Activated CD8-positive, alpha-beta memory T cell treated with anti-CD3 and anti-CD28 coated beads, Interleukin-2, amount 50 U/mL, for 4 hours (primary cell): ENCODE data around the gene MLF1.

Experiments
- DNase-seq: peaks from one replicate; pipeline ENCODE4 v3.0.0-alpha.2; 2020

The MLF1 gene

DNA sequence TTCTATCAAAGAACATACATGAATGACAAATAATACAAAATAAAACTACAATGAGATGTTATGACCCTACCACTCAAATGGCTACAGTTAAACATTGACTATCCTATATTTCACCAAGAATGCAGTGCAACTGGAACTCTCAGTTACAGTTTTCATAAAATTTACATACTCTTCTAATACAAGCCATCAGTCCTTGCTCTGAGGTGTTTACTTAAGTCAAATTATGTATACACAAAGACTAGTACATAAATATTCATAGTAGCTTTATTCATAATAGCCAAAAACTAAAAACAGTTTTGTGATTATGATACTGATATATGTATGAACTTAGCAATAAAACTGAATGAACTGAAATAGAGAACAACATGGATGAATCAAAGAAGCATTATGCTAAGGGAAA lies 19.2 kb downstream of the MLF1 start:
- no peak for DNase-seq

GRCh38 chr3:158600787-158601186 lies 29.8 kb downstream of the MLF1 start:
- no peak for DNase-seq

GRCh38 chr3:158602227-158602626 lies 31.2 kb downstream of the MLF1 start:
- DNase-seq = no peak

DNA sequence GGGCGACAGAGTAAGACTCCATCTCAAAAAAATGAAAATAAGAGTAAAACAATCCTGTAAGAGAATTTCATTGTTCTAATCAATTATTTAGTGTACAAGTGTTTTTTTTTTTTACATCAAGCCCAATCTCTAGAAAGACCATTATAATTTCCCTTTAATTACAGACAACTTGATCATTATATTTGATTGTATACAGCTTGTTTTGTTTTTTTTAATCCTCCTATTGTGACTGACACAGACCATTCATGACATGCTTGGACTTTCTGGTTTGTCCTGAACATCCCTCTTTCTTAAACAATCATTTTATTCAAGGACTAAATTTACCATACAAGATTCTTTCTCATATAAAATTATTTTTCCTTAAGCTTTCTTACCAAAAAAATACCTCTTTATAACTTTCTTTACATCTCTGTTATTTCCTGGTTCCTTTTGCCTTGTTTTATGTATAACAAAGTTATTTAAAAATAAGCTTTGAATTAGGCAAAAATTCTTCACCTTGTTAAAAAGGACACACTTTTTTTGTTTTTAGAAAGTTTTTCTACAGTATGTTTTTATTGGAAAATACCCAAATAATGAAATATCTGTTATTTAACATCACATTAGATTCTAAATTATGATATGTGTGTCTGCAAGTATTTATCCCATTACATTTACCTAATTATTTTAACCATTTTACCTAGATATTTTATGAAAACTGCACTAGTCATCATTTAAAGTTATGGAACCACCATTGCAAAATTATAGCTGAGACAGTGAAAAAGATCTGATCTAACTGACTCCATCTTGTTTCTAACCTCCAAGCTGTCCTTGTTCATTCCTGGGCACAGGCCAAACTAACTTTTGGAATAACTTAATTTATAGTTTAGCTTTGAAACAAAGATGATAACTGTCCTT lies 47.2 kb downstream of the MLF1 start:
- DNase-seq = no peak

- DNase-seq = no peak
These were observed 54.9 kb downstream of the MLF1 start for GRCh38 chr3:158625881-158626280.

- no peak for DNase-seq
These were observed 61.0 kb downstream of the MLF1 start for GRCh38 chr3:158631981-158632380.

GRCh38 chr3:158640646-158641045 lies 69.7 kb downstream of the MLF1 start:
- no peak for DNase-seq

DNA sequence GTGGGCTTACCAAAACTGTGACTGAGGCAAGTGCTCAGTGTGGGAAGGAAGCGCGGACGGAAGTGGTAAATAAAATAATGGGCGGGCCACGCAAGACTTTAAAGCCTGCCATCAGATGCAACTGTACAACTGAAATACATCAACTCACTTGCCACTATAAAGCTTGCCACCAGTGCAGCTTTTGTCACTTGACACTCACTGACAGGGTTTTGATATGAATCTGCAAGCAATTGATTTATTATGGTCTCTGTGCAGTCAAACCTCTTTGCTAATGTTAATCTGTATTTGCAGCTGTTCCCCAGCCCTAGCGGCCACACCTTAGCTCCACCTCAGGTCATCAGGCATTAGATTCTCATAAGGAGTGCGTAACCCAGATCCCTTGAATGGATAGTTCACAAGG lies 71.0 kb downstream of the MLF1 start:
- no peak for DNase-seq

DNA sequence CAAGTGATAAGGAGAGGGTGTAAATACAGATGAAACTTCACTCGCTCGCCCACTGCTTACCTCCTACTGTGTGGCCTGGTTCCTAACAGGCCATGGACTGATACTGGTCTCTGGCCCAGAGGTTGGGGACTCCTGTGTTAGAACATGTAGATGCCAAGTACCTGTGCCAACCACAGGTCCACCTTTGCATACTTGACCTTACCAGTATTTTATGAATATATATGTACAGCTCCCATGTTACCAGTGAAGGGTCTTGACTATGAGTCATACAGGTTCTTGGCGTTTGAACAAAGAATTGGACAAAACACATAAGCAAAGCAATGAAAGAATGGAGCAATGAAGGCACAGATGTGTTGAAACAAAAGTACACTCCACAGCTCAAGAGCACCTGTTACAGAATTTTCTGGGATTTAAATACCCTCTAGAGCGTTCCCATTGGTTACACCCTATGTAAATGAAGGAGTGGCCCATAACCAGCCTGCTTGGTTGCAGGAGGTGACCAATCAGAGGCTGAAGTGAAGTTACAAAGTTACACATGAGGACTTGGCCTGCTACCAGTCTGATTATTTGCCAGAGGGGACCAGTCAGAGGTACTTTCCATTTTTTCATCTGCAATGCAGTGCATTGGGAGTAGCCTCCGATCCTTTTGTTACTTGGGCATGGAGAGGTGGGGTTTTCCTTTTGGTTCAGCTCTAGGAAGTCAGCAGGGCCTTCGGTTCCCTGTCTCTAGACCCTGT lies 71.6 kb downstream of the MLF1 start:
- DNase-seq = no peak

GRCh38 chr3:158644345-158644908 lies 73.4 kb downstream of the MLF1 start, which contains the start of gene GFM1:
TSS of gene GFM1 (plus strand) at chr3:158644527. CDS start at chr3:158644635, 108 bp downstream.
- peak; percentile 87 for DNase-seq

- DNase-seq = no peak
These were observed 78.8 kb downstream of the MLF1 start for GRCh38 chr3:158649791-158650190.

- DNase-seq = no peak
These were observed 80.2 kb downstream of the MLF1 start for GRCh38 chr3:158651192-158651591.

DNA sequence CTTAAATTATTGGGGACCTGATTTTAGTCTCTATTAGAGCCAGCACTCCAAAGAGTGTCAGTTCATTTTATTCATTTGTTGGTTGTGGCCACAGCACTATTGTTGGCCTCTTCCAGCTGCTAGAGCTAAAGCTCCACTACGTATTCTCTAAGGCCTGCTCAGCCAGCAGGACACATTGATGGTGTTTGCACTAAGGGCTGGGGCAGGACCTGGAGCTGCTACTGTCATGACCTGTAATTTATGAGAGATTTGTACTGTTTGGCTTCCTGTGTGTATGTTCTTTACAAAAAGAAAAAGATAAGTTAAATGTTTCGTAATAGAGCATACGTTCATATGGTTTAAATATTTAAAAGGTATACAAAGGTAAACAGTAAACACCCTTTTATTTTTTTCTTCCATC lies 81.5 kb downstream of the MLF1 start:
- DNase-seq = no peak
